Heart left ventricle (tissue), 16 donors: Measurements from ENCODE around the gene SPACDR. TPM values are rescaled to one million over a fixed set of nuclear protein-coding genes. Genes with fewer than 3 reads are reported as not detected.

Experiments used
- ATAC-seq, 4 donors: fragments of 200-7000 bp; cut with Tn5 transposase; one replicate each; pipeline ENCODE4 v1.9.1; 2020 to 2022; ENCODE audit warnings: moderate library complexity in 4 of 4, mild to moderate bottlenecking in 3 of 4, moderate number of reproducible peaks in 1 of 4
- DNase-seq, 5 donors: peaks; one replicate each; pipeline ENCODE4 v3.0.0-alpha.2; 2020
- H3K27ac ChIP-seq, 12 donors: fragments of 200-600 bp; sonication (generic) in 4 of 12; one replicate each; pipeline versions ENCODE4 v1.5.0 to v1.8.0; 2016 to 2022; ENCODE audit warnings: mild to moderate bottlenecking in 2 of 12
- H3K27me3 ChIP-seq, 9 donors: fragments of 200-600 bp; sonication (generic) in 2 of 9; one replicate each; pipeline versions ENCODE4 v1.5.1 to v1.8.0; 2016 to 2022; ENCODE audit warnings: mild to moderate bottlenecking in 3 of 9
- H3K36me3 ChIP-seq, 9 donors: fragments of 200-600 bp; sonication (generic) in 2 of 9; one replicate each; pipeline versions ENCODE4 v1.5.0 to v1.8.0; 2018 to 2022; ENCODE audit warnings: mild to moderate bottlenecking in 2 of 9
- H3K4me1 ChIP-seq, 12 donors: fragments of 200-600 bp; sonication (generic) in 4 of 12; one replicate each; pipeline versions ENCODE4 v1.5.0 to v1.8.0; 2016 to 2022; ENCODE audit warnings: mild to moderate bottlenecking in 3 of 12
- H3K4me3 ChIP-seq, 12 donors: fragments of 200-600 bp; sonication (generic) in 4 of 12; one replicate each; pipeline versions ENCODE4 v1.5.0 to v1.8.0; 2017 to 2022; ENCODE audit warnings: mild to moderate bottlenecking in 9 of 12, moderate library complexity in 4 of 12
- H3K9me3 ChIP-seq, 12 donors: fragments of 200-600 bp; sonication (generic) in 4 of 12; one replicate each; pipeline versions ENCODE4 v1.5.0 to v1.8.0; 2016 to 2022; ENCODE audit warnings: mild to moderate bottlenecking in 1 of 12
- CTCF ChIP-seq, 12 donors: fragments of 200-600 bp; sonication (generic) in 4 of 12; IDR thresholded peaks; one replicate each; pipeline versions ENCODE4 v1.5.0 to v1.8.0; 2018 to 2022; ENCODE audit warnings: antibody characterized with exemption in 12 of 12, mild to moderate bottlenecking in 5 of 12
- POLR2A ChIP-seq, 2 donors: fragments of 450-650 bp; IDR thresholded peaks; one replicate each; pipeline ENCODE4 v1.6.1; 2017; ENCODE audit warnings: antibody characterized with exemption in 2 of 2, mild to moderate bottlenecking in 2 of 2, moderate library complexity in 2 of 2
- WGBS, 4 donors: extraction: QIAGEN DNeasy Blood & Tissue Kit in 2 of 4; methylation state at CpG; one replicate each; pipeline versions ENCODE4 v1.1.5 to v1.1.7; 2013 to 2018; 5-methylcytosine and 5-hydroxymethylcytosine counted together
- intact Hi-C, 10 donors: fragments of 100-400 bp; cut with DNase I; formaldehyde crosslinking; loops; one replicate each; pipeline versions ENCODE4 v1.11.1 to v1.14.2; 2022
- polyA plus RNA-seq, 2 donors: library from polyadenylated mRNA; stranded (reverse); fragments of 200-250 nt; gene quantifications; one replicate each; pipeline ENCODE4 v1.2.3, GENCODE V29; 2013
- total RNA-seq, 9 donors: library from RNA; depleted of rRNA in 2 of 9; stranded (reverse); fragments of >200 nt in 2 of 9; fragmentation: NEBNext Ultra II Directional in 3 of 9; extraction: Animal tissue kit (Norgen Biotek cat#: 25700) in 3 of 9; gene quantifications; one replicate each; pipeline versions ENCODE4 v1.1.0 to v1.2.4, GENCODE V29; 2016 to 2023
- donor health status: ischemic (EF 13 %, LVEDD 7.1; RV severe dilation, severe dysfunction).
- donor health status: healthy with polysubstance abuse.
- donor health status: DM: no; HTN: yes; CAD: no.
- donor health status: DM: no; HTN: no; CAD: no.
- donor health status: ischemic (EF 25% LVEDD 6.9; RV normal size, moderate dysfunction).
- donor health status: ischemic (EF 25% LVEDD 5.7; RV mildly dilated, moderate dysfunction).
- donor health status: healthy.
- donor health status: DM: yes; HTN: yes; CAD: no.
- donor health status: ischemic (EF 35%, LVEDD 5.7; RV mildly dilated, moderate dysfunction).
- donor health status: nonischemic (EF 11% LVEDD 7.7; RV severe dilation, severe dysfunction).
- donor health status: DM: yes; HTN: yes; CAD: no.
- donor health status: PGD.
- donor health status: ischemic (EF 29% LVEDD 5.4; RV normal size, mild dysfunction).
- donor health status: nonischemic (EF 23%, LVEDD 6.1; RV moderate dilation, normal function).

SPACDR gene
- total and polyA plus RNA-seq, 11 donors: 0.27 to 0.78 (median 0.61) TPM; not detected in 4

- H3K36me3 ChIP-seq: no peaks in the 10 kb centered on the region
- H3K4me1 ChIP-seq: peaks cover 0 to 49% (median 22%) of the 10 kb centered on the region in 12 donors
- intact Hi-C loops: loop anchor here in 2 of 10 donors (5.0 kb wide), 2 partner anchors 61 to 76 kb away; no protein-coding TSS in a partner anchor
- no peaks in the 10 kb centered on the region for H3K9me3 ChIP-seq
- no peak overlapping the region for H3K4me3 ChIP-seq
- no peak for TF ChIP-seq POLR2A (IDR thresholded peaks at IDR 0.05)
- TF ChIP-seq CTCF (IDR thresholded peaks at IDR 0.05): no peak
- no peak overlapping the region for H3K27ac ChIP-seq
- H3K27me3 ChIP-seq: no peaks in the 10 kb centered on the region
- WGBS, 4 donors: 91 to 95% (median 92%) methylated on average over 1 of the region's 1 CpG
- DNase-seq (no peak), ATAC-seq (no peak)
These were observed 17.4 kb upstream of the SPACDR start for GRCh38 chr7:100481466-100481865.

GRCh38 chr7:100478958-100479660 lies 15.0 kb upstream of the SPACDR start, which contains the start of gene TSC22D4:
Gene TSC22D4, minus strand, starts transcription at chr7:100479214. Its CDS starts 1,176 bp downstream, at chr7:100478038.
- H3K4me3 ChIP-seq: peak within 1 kb of the TSS; percentile 66 to 100 (median 98)
- H3K4me1 ChIP-seq: peaks cover 0 to 62% (median 42%) of the 10 kb centered on the region in 12 donors
- DNase-seq (peak; percentile 95 to 98 (median 95)), ATAC-seq (peak; percentile 82 to 92 (median 92))
- intact Hi-C loops: loop anchor here in 3 of 10 donors (2.0 to 10.0 kb wide), 3 partner anchors 60 to 376 kb away; partner anchors contain the start of genes GIGYF1 (in 2 of the 3), AGFG2 (in 1 of the 3) and SLC12A9 (in 1 of the 3)
- H3K27ac ChIP-seq: peak within 1 kb of the TSS; percentile 81 to 99 (median 96)
- peaks cover 0 to 9% (median 5%) of the 10 kb centered on the region in 9 donors for H3K36me3 ChIP-seq
- H3K27me3 ChIP-seq: no peaks in the 10 kb centered on the region
- 0 to 2% (median 1%) methylated on average over 21 to 27 of the region's 27 CpGs for WGBS, 4 donors
- H3K9me3 ChIP-seq: no peaks in the 10 kb centered on the region
- TF ChIP-seq CTCF (IDR thresholded peaks at IDR 0.05) (peak in 1 of 12 donors; percentile 10), POLR2A (IDR thresholded peaks at IDR 0.05) (peak; percentile 57 to 88)

GRCh38 chr7:100477871-100478267 lies 13.8 kb upstream of the SPACDR start:
- ATAC-seq (no peak), DNase-seq (peak in 1 of 5 donors; percentile 65)
- Histone ChIP-seq H3K36me3 (peaks cover 0 to 20% (median 16%) of the 10 kb centered on the region in 9 donors), H3K9me3 (no peaks in the 10 kb centered on the region), H3K27ac (peak overlapping the region; percentile 34 to 99 (median 96)), H3K4me3 (peak overlapping the region; percentile 66 to 100 (median 98)), H3K27me3 (no peaks in the 10 kb centered on the region), H3K4me1 (peaks cover 0 to 64% (median 50%) of the 10 kb centered on the region in 12 donors)
- intact Hi-C loops: loop anchor here in 4 of 10 donors (2.0 to 10.0 kb wide), 4 partner anchors 61 to 377 kb away; partner anchors contain the start of genes GIGYF1 (in 2 of the 4), AGFG2 (in 1 of the 4) and SLC12A9 (in 1 of the 4)
- 3 to 13% (median 6%) methylated on average over 7 to 16 of the region's 16 CpGs for WGBS, 4 donors
- TF ChIP-seq CTCF (IDR thresholded peaks at IDR 0.05): no peak
- no peak for TF ChIP-seq POLR2A (IDR thresholded peaks at IDR 0.05)
